Femur (tissue), 1 donor: Measurements from ENCODE around the gene KLF13.

Source experiments
- DNase-seq: peaks from one replicate; pipeline ENCODE4 v3.0.0-alpha.2; 2017

The KLF13 gene

DNA sequence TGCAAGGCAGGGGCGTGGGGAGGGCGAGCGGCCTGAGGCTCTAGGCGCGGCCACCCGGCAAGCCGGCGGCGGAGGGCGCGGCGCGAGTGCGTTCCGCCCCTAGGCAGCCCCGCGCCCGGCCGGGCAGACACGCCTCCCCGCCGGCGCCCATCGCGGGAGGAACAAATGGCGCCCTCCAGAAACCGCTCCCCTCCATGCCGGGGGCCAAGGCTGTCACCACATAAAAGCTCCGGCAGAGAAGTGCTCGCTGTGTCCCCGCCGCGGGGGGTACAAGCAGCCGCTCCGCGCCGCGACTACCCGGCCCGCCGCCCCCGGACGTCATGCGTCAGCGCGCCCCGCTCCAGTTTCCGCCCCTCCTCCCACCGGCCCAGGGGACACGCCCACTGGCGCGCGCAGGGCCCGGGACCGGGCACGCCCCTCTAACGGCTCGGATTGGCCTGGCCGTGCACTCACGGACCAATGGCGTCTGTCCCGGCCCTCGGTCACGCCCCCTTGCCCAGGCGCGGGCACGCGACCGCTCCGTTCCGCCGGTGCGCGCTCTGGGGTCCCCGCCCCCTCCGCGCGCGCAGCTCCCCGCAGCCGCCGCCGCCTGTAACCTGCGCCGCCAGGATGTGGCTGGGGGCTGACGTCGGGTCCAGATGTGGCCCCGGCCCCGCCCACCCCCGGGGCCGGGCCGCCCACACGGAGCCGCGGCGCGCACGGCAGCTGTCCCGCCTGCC is at the start of gene KLF13:
Gene KLF13 (plus strand): TSS at position 680 of the 719 bp plus-strand sequence. CDS start 378 bp downstream, outside the sequence.
- peak; percentile 99 for DNase-seq

DNA sequence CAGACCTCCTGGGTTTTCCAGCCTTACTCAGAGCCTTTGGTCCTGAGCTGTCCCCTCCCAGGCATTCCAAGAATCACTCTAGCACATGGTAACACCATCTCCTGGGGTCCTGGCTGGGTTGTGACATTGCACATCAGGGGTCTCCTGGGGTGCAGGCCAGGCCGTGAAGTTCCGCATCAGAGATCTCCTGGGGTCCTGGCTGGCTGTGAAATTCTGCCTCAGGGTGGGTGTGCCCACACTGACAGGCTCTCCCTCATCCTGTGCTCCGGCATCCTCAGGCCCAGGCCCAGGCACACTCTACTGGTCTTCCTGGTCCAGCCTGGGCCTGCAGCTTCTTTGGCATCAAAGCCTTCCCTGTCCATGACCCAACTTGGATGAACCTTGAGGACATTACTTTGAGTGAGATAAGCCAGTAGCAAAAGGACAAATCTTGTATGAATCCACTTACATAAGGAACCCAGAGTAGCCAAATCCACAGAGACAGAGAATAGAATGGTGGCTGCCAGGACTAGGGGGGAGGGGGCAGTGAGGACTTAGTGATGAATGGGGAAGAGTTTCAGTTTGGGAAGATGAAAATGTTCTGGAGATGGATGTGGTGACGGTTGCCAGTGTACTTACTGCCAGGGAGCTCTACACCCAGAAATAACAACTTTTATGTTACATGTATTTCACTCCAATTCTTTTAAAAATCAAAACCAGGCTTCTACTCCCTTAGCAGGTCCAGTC is 49.1 kb upstream of the KLF13 start:
- DNase-seq, result no peak

GRCh38 chr15:31278061-31278445 is 48.6 kb upstream of the KLF13 start:
- DNase-seq, result no peak

GRCh38 chr15:31278544-31279220 is 48.0 kb upstream of the KLF13 start:
- no peak for DNase-seq

DNA sequence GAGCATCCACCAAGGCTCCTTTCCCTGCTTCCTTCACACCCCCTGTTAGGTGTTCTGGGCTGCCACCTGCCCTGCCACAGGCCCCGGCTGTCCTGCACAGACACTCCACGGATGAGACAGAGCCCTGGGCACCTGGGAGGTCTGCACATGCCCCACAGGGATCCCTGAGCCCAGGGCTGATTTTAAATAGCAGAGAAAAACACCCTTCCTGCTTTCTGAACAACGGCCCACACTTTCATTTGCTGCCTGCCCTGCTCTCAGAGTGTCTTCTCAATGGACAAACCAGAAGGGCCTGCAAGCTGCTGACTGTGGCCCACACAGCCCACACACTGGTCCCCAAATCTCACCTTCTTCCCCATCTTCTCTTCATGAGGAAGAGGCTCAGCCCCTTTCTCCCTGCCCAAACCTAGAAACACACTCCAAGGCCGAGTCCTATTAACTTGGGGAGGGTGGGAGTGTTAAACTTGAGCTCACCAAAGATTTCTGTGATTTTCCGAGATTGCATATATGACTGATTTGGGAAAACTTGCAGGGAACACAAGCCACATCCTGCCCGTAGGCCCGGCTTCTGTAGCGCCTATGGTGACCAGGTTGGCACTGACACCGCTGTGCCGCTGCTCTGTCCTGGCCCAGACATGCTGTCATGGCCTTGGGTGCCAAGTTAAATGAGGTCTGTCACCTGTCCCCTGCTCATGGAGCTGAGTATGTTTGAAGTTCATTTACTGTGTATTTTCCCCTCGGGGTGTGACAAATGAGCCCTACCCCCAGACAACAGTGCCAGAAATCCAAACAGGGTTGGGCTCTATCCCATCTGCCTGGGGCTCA is 47.2 kb upstream of the KLF13 start:
- no peak for DNase-seq

DNA sequence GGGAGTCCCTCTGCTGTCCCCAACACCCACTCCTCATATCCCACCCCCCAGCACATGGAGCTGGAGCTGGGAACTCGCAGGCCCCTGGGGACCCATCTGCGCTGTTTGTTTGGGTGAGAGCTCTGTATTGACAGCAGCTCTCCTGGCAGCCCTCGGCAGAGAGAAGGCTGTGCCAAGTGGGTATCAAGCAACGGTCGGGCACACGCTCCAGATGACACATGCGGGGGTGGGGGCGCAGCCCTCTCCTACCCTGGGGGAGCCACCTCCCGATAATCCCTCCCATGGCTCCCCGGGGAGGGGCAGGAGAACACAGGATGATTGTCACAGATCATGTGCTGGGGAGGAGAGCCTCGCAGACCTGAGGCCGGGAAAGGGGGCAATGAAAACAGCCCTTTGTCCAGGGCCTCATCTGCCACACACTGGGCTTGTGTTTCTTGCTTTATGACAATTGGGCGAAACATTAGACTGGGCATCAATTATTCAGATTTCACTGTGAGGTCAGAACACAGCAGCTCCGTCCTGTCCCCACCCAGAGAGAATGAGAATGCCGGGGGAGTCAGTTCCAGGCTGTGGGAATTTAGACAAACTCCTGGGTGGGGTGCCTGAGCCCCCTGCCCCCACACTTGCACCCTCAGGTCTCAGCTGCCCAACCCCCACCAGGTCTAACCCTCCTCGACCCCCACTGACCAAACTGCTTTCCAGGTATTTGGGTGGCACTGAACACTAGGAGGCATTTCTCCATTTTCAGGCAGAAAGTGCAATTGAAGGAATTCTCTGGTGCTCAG is 46.4 kb upstream of the KLF13 start:
- peak; percentile 67 for DNase-seq

GRCh38 chr15:31280831-31281216 is 45.8 kb upstream of the KLF13 start:
- DNase-seq, result no peak

- DNase-seq, result peak; percentile 12
Measured at GRCh38 chr15:31283043-31283442, 43.6 kb upstream of the KLF13 start.

GRCh38 chr15:31285772-31286261 is 40.8 kb upstream of the KLF13 start:
- DNase-seq, result no peak

DNA sequence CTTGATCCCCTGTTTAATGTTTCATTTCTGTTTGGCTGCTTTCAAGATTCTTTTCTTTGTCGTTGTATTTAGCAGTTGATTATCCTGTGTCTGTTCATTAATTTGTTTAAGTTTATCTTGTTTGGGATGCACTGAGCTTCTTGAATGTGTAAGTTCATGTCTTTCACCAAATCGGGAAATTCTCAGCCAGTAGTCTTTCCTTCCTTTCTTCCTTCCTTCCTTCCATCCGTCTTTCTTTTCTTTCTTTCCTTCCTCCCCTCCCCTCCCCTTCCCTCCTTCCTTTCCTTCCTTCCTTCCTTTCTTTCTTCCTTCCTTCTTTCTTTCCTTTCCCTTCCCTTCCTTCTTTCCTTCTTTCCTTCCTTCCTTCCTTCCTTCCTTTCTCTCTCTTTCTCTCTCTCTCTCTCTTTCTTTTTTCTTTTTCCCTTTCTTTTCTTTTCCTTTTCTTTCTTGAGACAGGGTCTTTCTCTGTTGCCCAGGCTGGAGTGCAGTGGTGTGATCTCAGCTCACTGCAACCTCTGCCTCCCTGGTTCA is 35.5 kb upstream of the KLF13 start:
- no peak for DNase-seq

GRCh38 chr15:31292391-31293015 is 34.1 kb upstream of the KLF13 start:
- peak; percentile 19 for DNase-seq

GRCh38 chr15:31293655-31294054 is 33.0 kb upstream of the KLF13 start:
- DNase-seq, result no peak

GRCh38 chr15:31294067-31294466 is 32.6 kb upstream of the KLF13 start:
- no peak for DNase-seq

- DNase-seq, result peak; percentile 11
Measured at GRCh38 chr15:31295658-31296057, 31.0 kb upstream of the KLF13 start.

DNA sequence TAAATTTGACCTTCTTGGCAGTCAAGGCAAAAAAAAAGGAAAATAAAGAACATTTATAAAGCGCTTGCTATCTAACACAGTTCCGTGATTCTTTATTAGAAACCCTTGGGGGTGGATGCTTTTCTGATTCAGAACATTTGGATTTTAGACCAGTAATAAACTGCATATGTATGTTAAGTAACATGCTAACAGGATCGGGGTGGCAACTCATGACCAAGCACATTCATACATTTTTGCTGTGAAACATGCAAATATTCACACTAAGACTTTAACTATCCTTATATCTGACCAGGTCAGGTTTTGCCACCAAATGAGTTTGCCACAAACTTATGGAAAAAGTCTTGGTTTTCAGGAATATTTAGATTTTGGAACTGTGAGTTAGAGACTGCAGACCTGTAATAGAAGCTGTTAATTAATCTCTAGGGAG is 30.4 kb upstream of the KLF13 start:
- DNase-seq, result no peak

DNA sequence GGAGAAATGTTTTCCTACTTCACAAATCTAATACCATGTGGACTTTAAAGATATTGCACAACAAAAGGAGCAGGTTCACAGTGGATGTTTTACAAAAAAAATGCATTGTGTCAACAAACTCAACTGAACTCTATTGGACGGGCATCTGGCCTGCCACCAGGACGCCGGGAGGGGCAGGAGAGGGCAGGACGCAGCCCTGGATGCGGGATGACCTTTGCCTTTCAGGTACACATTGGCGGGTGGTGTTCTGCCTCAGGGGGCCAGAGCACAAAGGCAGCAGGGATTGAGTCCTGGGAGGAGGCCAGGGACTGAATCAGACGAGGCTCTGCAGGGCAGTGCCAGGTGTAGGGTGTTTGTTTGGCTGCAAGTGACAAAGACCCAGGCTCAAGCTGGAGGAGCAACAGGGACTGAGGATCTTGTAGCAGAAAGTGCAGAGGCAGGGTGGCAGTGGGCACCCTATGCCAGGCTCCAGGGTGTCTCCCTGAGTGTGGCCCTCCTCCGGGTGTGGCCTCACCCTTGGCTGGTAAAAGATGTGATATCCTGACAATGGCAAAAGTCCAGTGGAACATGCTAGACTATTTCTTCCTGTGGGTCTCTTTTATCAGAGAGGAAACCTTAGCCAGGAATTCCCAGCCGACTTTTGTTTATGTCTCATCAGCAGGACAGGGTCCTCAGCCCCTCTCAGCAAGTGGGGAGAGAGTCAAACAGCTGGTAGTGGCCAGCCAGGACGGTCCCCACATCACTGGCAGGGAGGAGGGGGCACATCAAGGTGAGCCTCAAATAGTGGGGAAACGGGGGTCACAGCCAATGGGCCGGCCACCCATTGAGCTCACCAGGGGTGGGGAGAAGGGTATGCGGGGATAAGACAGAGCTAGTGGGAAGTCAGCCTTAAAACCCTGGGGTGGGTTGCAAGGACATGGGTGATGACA is 29.7 kb upstream of the KLF13 start:
- DNase-seq, result no peak

DNA sequence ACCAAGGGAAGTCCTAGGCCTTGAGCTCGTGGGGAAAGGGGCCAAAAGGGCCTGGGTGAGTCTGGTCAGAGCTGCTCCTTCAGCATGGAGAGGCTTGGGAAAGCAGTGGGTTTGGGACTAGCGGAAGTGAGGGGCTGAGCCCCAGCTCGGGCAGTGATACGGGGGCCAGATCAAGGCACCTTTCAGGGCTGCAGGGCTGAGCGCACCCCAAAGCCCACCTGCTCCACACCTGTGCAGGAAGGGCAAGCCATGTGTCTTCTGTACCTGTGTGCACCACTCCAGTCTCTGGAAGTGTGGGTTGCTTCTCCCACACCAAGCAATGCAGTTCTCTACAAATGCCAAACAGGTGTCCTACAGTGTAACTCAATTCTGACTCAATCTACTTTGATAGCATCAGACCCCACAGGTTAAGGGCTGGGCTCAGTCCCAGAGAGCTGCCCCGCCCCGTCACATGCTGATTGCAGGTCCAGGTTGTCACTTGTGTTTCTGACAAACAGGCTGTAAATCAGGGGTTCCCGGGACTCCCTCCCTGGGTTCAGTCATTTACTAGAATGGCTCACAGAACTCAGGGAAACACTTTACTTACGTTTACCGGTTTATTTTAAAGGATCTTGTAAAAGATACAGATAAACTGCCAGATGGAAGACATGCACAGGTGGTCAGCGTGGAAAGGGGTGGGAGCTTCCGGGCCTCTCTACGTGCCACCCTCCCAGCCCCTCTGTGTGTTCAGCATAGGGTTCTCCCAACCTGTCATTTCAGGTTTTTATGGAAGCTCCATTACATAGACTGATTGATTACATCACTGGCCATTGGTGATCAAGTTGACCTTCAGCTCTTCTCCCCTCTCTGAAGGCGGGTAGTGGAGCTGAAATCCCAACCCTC is 28.8 kb upstream of the KLF13 start:
- no peak for DNase-seq

DNA sequence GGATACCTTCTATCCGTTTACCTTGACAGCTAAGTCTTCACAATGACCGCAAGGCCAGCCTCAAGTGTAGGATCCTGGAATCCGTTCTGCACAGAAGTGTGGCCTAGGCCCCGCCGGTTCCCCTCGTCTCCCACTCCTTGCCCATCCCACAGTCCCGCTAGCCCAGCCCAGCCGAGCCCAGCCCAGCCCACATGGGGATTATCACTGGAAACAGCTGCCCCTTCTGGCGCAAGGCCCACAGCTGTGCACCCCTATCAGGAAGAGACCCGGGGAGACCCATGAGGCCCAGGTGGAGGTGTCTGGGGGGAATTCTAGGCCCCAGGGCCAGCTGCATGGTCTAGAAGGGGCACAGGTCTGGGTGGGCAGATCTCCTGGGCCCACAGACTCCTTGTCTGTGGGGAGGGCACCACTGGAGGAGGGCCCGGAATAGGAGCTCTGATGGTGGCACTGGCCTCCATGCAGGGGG is 27.9 kb upstream of the KLF13 start:
- DNase-seq, result peak; percentile 60

GRCh38 chr15:31300208-31300661 is 26.4 kb upstream of the KLF13 start:
- peak; percentile 66 for DNase-seq
